K562 (cell line): Measurements from ENCODE around the gene ZFPM1. TPM values are rescaled to one million over a fixed set of nuclear protein-coding genes. Genes with fewer than 3 reads are reported as not detected.

Experiments used
- HINFP ChIP-seq: fragments of 450-650 bp; conservative IDR thresholded peaks from 2 replicates; pipeline ENCODE4 v1.6.1; 2016; ENCODE audit warnings: missing genetic modification characterization, low read depth, mild to moderate bottlenecking, control low read depth, missing compliant biosample characterization
- IRF1 ChIP-seq: sonication (generic); formaldehyde crosslinking; IDR thresholded peaks from 2 replicates; pipeline ENCODE4 v1.8.0; 2022; ENCODE audit warnings: missing genetic modification reagents, mild to moderate bottlenecking, borderline replicate concordance
- NR4A1 ChIP-seq, 2 experiments: fragments of 250-450 bp in 1 of 2; fragments of 450-650 bp in 1 of 2; sonication (Bioruptor Pico) in 1 of 2; IDR thresholded peaks; 2 replicates each; pipeline versions ENCODE4 v1.4.0 to v1.6.1; 2016 to 2020; ENCODE audit warnings: mild to moderate bottlenecking in 2 of 2, missing compliant biosample characterization in 1 of 2, missing genetic modification characterization in 1 of 2, moderate library complexity in 1 of 2
- TFAP4 ChIP-seq: sonication (generic); formaldehyde crosslinking; IDR thresholded peaks from 2 replicates; pipeline ENCODE4 v1.8.0; 2022; ENCODE audit warnings: missing genetic modification reagents, mild to moderate bottlenecking, moderate library complexity, borderline replicate concordance
- ZBED1 ChIP-seq: IDR thresholded peaks from 2 replicates; pipeline ENCODE4 v1.6.1; 2014
- ZNF224 ChIP-seq: sonication (generic); formaldehyde crosslinking; IDR thresholded peaks from 2 replicates; pipeline ENCODE4 v1.8.0; 2022; ENCODE audit warnings: mild to moderate bottlenecking, missing genetic modification reagents
- polyA plus RNA-seq, 8 experiments: library from polyadenylated mRNA; depleted of rRNA in 4 of 8; stranded (reverse) in 5 of 8; unstranded in 3 of 8; fragments of >200 nt; fragmentation: Nextera tagmentation in 2 of 8; fragmentation: Illumina TruSeq in 1 of 8; extraction: Ambion mirVana in 2 of 8; extraction: Trizol in 1 of 8; gene quantifications; 2 replicates each; pipeline versions ENCODE4 v1.2.1 to v1.2.3, GENCODE V29; 2011 to 2014; ENCODE audit warnings: inconsistent platforms in 1 of 8, missing spikeins in 1 of 8
- total RNA-seq, 7 experiments: library from RNA; depleted of rRNA in 6 of 7; stranded (reverse); fragments of >200 nt in 6 of 7; fragmentation: Illumina TruSeq in 2 of 7; extraction: Trizol in 2 of 7; gene quantifications; 2 replicates each; pipeline versions ENCODE4 v1.2.1 to v1.2.3, GENCODE V29; 2011 to 2021; ENCODE audit warnings: low replicate concordance in 1 of 7

The ZFPM1 gene
- total and polyA plus RNA-seq, 9 of the 15 experiments (the other 6 are each of a cell fraction or from before 2014, with no cell fraction given), result 0.03 to 35.9 (median 1.4) TPM

DNA sequence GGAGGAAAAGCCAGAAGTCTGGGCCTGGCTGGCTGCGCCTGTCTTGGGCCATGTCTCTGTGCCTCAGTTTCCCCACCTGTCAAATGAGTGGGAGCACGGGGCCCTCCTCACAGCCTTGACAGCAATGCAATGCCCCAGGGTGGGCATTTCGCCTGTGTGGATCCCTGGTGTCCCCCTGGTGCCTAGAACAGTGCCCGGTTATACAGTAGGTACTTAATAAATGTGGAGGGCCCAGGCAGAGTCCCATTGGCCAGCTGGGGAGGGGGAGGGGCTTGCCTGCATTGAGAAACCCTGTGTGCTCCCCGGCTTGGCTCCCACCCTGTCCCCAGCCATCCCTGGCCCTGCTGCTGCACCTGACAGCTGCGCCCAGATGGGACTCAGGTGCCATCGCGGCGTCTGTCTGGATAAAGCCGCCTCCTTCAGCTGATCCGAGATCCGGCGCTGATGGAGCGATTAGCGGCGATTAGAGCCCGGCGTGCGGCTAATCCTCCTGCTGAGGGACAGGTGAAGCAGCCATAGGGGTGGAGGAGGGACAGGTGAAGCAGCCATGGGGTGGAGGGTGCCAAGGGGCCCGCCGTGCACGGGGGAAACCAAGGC, 12.4 kb downstream of the ZFPM1 start (continued):
- TF ChIP-seq HINFP (tag) (no peak), ZBED1 (no peak), ZNF224 (no peak), IRF1 (CRISPR knock-in tag) (no peak), NR4A1 (CRISPR knock-in tag; IDR thresholded peaks at IDR 0.05) (no peak), NR4A1 (tag; IDR thresholded peaks at IDR 0.05) (no peak), TFAP4 (CRISPR knock-in tag) (peak; percentile 16; the same call in 1 of the 2 replicates)
